B cell (primary cell): ENCODE measurements around the gene TMC6. TPM values are rescaled to one million over a fixed set of nuclear protein-coding genes. Genes with fewer than 3 reads are reported as not detected.

Experiments used
- ATAC-seq: fragments of 200-7000 bp; cut with Tn5 transposase; one replicate; pipeline ENCODE4 v1.10.0; 2021; ENCODE audit warnings: low read depth, mild to moderate bottlenecking, moderate number of reproducible peaks, moderate library complexity
- CTCF ChIA-PET: fragments of 350-600 bp; sonication (Branson Sonifier 250); formaldehyde crosslinking; loops from one replicate; lab custom pipeline; 2021; ENCODE audit warnings: antibody characterized with exemption, inconsistent platforms; lab: Charles Lee
- POLR2A ChIA-PET: fragments of 350-600 bp; sonication (Branson Sonifier 250); formaldehyde crosslinking; loops from one replicate; lab custom pipeline; 2021; ENCODE audit warnings: antibody characterized with exemption; lab: Charles Lee
- DNase-seq: peaks from one replicate; pipeline ENCODE4 v3.0.0; 2013
- H2AFZ ChIP-seq: 2 replicates; pipeline ENCODE4 v1.6.1; 2012; ENCODE audit warnings: mild to moderate bottlenecking, low read depth, low read length; ENCODE audit not compliant: insufficient read depth, poor library complexity, severe bottlenecking
- H3K27ac ChIP-seq, 2 donors: 1 replicate in 1 of 2; 2 replicates in 1 of 2; pipeline ENCODE4 v1.5.1; 2012 to 2013; ENCODE audit warnings: low read length in 2 of 2, mild to moderate bottlenecking in 2 of 2, moderate library complexity in 1 of 2
- H3K27me3 ChIP-seq, 4 experiments: fragments of 200-600 bp in 1 of 4; sonication (generic) in 1 of 4; replicated peaks in 1 of 4; 1 replicate in 2 of 4; 2 replicates in 2 of 4; pipeline versions ENCODE4 v1.6.1 to v1.7.0; 2013 to 2016; ENCODE audit warnings: low read length in 3 of 4, mild to moderate bottlenecking in 2 of 4, mixed read lengths in 1 of 4, moderate library complexity in 1 of 4; ENCODE audit not compliant: insufficient read depth in 4 of 4, control insufficient read depth in 3 of 4; ENCODE audit errors: control extremely low read depth in 1 of 4
- H3K36me3 ChIP-seq, 2 experiments: replicated peaks in 1 of 2; 1 replicate in 1 of 2; 2 replicates in 1 of 2; pipeline versions ENCODE4 v1.6.1 to v1.7.1; 2013; ENCODE audit warnings: low read length in 1 of 2; ENCODE audit not compliant: insufficient read depth in 2 of 2, control insufficient read depth in 1 of 2; ENCODE audit errors: control extremely low read depth in 1 of 2, extremely low read depth in 1 of 2
- H3K4me1 ChIP-seq, 2 donors: fragments of 200-600 bp in 1 of 2; sonication (generic) in 1 of 2; 1 replicate in 1 of 2; 2 replicates in 1 of 2; pipeline versions ENCODE4 v1.5.1 to v1.6.1; 2013 to 2017; ENCODE audit warnings: low read length in 2 of 2; ENCODE audit not compliant: control insufficient read depth in 2 of 2, insufficient read depth in 2 of 2
- H3K4me2 ChIP-seq: replicated peaks from 2 replicates; pipeline ENCODE3; 2012; ENCODE audit warnings: mild to moderate bottlenecking, low read depth, low read length; ENCODE audit not compliant: poor library complexity, severe bottlenecking
- H3K4me3 ChIP-seq, 5 experiments: fragments of 200-600 bp in 1 of 5; sonication (generic) in 1 of 5; 1 replicate in 3 of 5; 2 replicates in 2 of 5; pipeline versions ENCODE4 v1.5.1 to v1.7.0; 2011 to 2016; ENCODE audit warnings: low read length in 4 of 5, mild to moderate bottlenecking in 4 of 5, low read depth in 2 of 5, control low read depth in 1 of 5, moderate library complexity in 1 of 5; ENCODE audit not compliant: insufficient read depth in 1 of 5; ENCODE audit errors: control extremely low read depth in 1 of 5, extremely low read depth in 1 of 5
- H3K79me2 ChIP-seq: fragments of 200-600 bp; sonication (generic); one replicate; pipeline ENCODE4 v1.6.0; 2016; ENCODE audit warnings: low read length; ENCODE audit not compliant: control insufficient read depth, insufficient read depth
- H3K9ac ChIP-seq: fragments of 200-600 bp; sonication (generic); 2 replicates; pipeline ENCODE4 v1.6.1; 2017; ENCODE audit warnings: mild to moderate bottlenecking, low read length, moderate library complexity
- H3K9me3 ChIP-seq, 3 donors: one replicate each; pipeline versions ENCODE4 v1.6.1 to v1.7.1; 2013; ENCODE audit warnings: low read length in 2 of 3; ENCODE audit not compliant: control insufficient read depth in 2 of 3, insufficient read depth in 1 of 3; ENCODE audit errors: control extremely low read depth in 1 of 3
- H4K20me1 ChIP-seq: 2 replicates; pipeline ENCODE4 v1.6.0; 2012; ENCODE audit warnings: mild to moderate bottlenecking, low read length; ENCODE audit not compliant: insufficient read depth, control insufficient read depth, poor library complexity, severe bottlenecking
- H3K27ac Mint-ChIP-seq: one replicate; pipeline ENCODE4 v1.8.0; 2021; ENCODE audit warnings: mixed read lengths
- H3K27me3 Mint-ChIP-seq: one replicate; pipeline ENCODE4 v1.8.0; 2021; ENCODE audit warnings: mixed read lengths
- H3K4me1 Mint-ChIP-seq: one replicate; pipeline ENCODE4 v1.8.0; 2021; ENCODE audit warnings: mixed read lengths
- H3K4me3 Mint-ChIP-seq: one replicate; pipeline ENCODE4 v1.8.0; 2021; ENCODE audit warnings: mixed read lengths
- H3K9me3 Mint-ChIP-seq: one replicate; pipeline ENCODE4 v1.8.0; 2022; ENCODE audit warnings: mixed read lengths; ENCODE audit not compliant: insufficient read depth
- EZH2 ChIP-seq: IDR thresholded peaks from 2 replicates; pipeline ENCODE4 v1.6.1; 2012; ENCODE audit warnings: borderline replicate concordance, low read depth, mild to moderate bottlenecking, moderate library complexity, low read length; ENCODE audit not compliant: insufficient read depth, poor library complexity, severe bottlenecking
- WGBS: methylation state at CpG from one replicate; pipeline ENCODE4 v1.1.5; 2013; ENCODE audit warnings: missing lambda C conversion rate; ENCODE audit not compliant: insufficient coverage; 5-methylcytosine and 5-hydroxymethylcytosine counted together
- intact Hi-C: fragments of 100-400 bp; cut with micrococcal nuclease; formaldehyde crosslinking; loops from one replicate; pipeline ENCODE4 v1.10.0; 2022
- polyA plus RNA-seq: library from polyadenylated mRNA; depleted of rRNA; stranded (reverse); fragments of >200 nt; gene quantifications from 2 replicates; pipeline ENCODE4 v1.2.3, GENCODE V29; 2012
- total RNA-seq, 2 donors: library from RNA; stranded (reverse); fragments of 120-200 nt in 1 of 2; gene quantifications; 1 replicate in 1 of 2; 2 replicates in 1 of 2; pipeline versions ENCODE4 v1.2.3 to v1.2.4, GENCODE V29; 2013 to 2022
- TF ChIP-seq, protein P1 (sequence below): fragments of 200-600 bp; IDR thresholded peaks from one replicate; pipeline ENCODE4 v1.8.0; 2022; ENCODE audit warnings: antibody characterized with exemption, mild to moderate bottlenecking

The TMC6 gene
- total and polyA plus RNA-seq, 2 donors (not counting 1 experiment from before 2014, with no cell fraction given): 374 to 891 TPM

DNA sequence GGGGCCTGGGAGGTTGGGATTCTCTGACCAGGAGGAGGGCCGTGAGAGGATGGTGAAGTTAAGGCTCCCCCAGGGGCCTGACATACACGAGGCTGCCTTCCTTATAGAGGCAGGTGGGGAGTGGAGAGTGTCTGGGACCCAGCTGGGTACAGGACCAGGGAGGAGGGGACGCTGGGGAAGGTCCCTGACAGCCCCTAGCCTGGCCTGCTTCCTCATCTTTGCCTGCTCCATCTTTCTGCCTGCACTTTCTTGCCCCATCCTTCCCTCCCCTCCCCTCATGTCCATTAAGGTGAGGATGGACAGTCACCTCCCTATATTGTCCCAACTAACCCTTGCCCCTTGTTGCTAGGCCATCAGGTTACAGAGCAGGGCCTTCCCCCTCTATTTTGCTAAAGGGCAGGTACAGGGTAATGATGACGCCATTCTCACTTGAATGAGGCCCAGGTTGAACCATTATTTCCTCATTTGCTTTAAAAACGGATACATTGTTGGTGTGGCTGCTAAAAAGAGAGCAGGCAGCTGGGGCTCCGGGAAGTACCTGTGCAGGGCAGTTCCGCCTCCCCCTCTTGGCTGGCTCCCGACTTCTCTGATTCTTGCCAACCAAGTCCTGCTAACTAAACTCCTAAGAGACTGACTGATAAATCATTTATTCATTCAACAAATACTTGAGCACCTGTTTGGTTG lies 18.9 kb upstream of the TMC6 start:
- H3K4me3 Mint-ChIP-seq: peak overlapping the region; percentile 79

More for the DNA sequence above, 18.9 kb upstream of the TMC6 start:
- H3K9me3 Mint-ChIP-seq: no peaks in the 10 kb centered on the region
- peaks cover 73% of the 10 kb centered on the region for H3K4me1 Mint-ChIP-seq
- intact Hi-C loops: loop anchor here (1.0 to 2.0 kb wide), 2 partner anchors 8 to 15 kb away; no protein-coding TSS in a partner anchor
- peak overlapping the region; percentile 95 for H3K27ac Mint-ChIP-seq
- H3K9ac ChIP-seq: peak overlapping the region; percentile 38
- TF ChIP-seq, protein P1, sequence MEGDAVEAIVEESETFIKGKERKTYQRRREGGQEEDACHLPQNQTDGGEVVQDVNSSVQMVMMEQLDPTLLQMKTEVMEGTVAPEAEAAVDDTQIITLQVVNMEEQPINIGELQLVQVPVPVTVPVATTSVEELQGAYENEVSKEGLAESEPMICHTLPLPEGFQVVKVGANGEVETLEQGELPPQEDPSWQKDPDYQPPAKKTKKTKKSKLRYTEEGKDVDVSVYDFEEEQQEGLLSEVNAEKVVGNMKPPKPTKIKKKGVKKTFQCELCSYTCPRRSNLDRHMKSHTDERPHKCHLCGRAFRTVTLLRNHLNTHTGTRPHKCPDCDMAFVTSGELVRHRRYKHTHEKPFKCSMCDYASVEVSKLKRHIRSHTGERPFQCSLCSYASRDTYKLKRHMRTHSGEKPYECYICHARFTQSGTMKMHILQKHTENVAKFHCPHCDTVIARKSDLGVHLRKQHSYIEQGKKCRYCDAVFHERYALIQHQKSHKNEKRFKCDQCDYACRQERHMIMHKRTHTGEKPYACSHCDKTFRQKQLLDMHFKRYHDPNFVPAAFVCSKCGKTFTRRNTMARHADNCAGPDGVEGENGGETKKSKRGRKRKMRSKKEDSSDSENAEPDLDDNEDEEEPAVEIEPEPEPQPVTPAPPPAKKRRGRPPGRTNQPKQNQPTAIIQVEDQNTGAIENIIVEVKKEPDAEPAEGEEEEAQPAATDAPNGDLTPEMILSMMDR: no peak
- no peak for TF ChIP-seq EZH2
- H4K20me1 ChIP-seq: no peaks in the 10 kb centered on the region
- peaks cover 18% of the 10 kb centered on the region for H3K79me2 ChIP-seq
- peak overlapping the region; percentile 97 to 98 for H3K27ac ChIP-seq
- no peaks in the 10 kb centered on the region for H3K27me3 Mint-ChIP-seq
- WGBS: 10% methylated on average over 7 of the region's 8 CpGs
- peaks cover 0 to 19% (median 0%) of the 10 kb centered on the region in 3 donors for H3K9me3 ChIP-seq
- H3K4me2 ChIP-seq: peak overlapping the region; percentile 67
- POLR2A ChIA-PET: interaction anchor here (0.8 to 2.4 kb wide), 11 partner anchors 8 to 29 kb away, joined by 3 to 11 read pairs (median 5); partner anchors contain the start of genes TMC6 and TMC8
- CTCF ChIA-PET: interaction anchor here (1.0 to 5.3 kb wide), 5 partner anchors 11 to 29 kb away, joined by 3 to 34 read pairs (median 4); partner anchors contain the start of genes SYNGR2 and TMC6
- H3K4me1 ChIP-seq: peaks cover 69 to 90% of the 10 kb centered on the region in 2 donors
- peak overlapping the region; percentile 41 for H2AFZ ChIP-seq
- no peaks in the 10 kb centered on the region for H3K27me3 ChIP-seq
- H3K36me3 ChIP-seq: peaks cover 0 to 3% of the 10 kb centered on the region in 2 experiments
- peak; percentile 94 for DNase-seq
- ATAC-seq: peak; percentile 82
- H3K4me3 ChIP-seq: peak overlapping the region in 1 of 5 experiments; percentile 27
